Mesodermal cell (in vitro differentiated cells): Measurements from ENCODE around the gene ZNF544.

Source experiments
- H3K27ac ChIP-seq: 2 replicates; pipeline ENCODE4 v1.7.0; 2013; ENCODE audit warnings: mild to moderate bottlenecking, low read depth, low read length, moderate library complexity; ENCODE audit not compliant: severe bottlenecking
- H3K36me3 ChIP-seq: 2 replicates; pipeline ENCODE4 v1.7.1; 2013; ENCODE audit warnings: mild to moderate bottlenecking, low read length, moderate library complexity; ENCODE audit not compliant: control insufficient read depth, insufficient read depth
- H3K4me1 ChIP-seq: one replicate; pipeline ENCODE4 v1.7.1; 2013; ENCODE audit warnings: mild to moderate bottlenecking, low read length; ENCODE audit not compliant: insufficient read depth, control insufficient read depth, poor library complexity, severe bottlenecking
- H3K4me3 ChIP-seq: 2 replicates; pipeline ENCODE4 v1.7.0; 2013; ENCODE audit warnings: low read length, control low read depth, mild to moderate bottlenecking; ENCODE audit not compliant: insufficient read depth, poor library complexity, severe bottlenecking; ENCODE audit errors: extremely low read depth
- H3K9me3 ChIP-seq: 2 replicates; pipeline ENCODE4 v1.7.1; 2013; ENCODE audit warnings: mild to moderate bottlenecking, low read length, moderate library complexity; ENCODE audit not compliant: control insufficient read depth
- WGBS, 2 experiments: methylation state at CpG; one replicate each; pipeline ENCODE4 v1.1.5; 2013; ENCODE audit warnings: missing lambda C conversion rate in 2 of 2; ENCODE audit not compliant: insufficient coverage in 2 of 2; 5-methylcytosine and 5-hydroxymethylcytosine counted together

The ZNF544 gene

GRCh38 chr19:58212336-58213074 is 16.2 kb upstream of the ZNF544 start:
- Histone ChIP-seq H3K4me1 (no peaks in the 10 kb centered on the region), H3K4me3 (no peak overlapping the region), H3K9me3 (peaks cover 84% of the 10 kb centered on the region), H3K36me3 (peaks cover 71% of the 10 kb centered on the region), H3K27ac (no peak overlapping the region)
- WGBS, 2 experiments, result 92 to 96% methylated on average over 15 to 17 of the region's 17 CpGs

- WGBS, 2 experiments, result 100% methylated on average over 1 of the region's 1 CpG; no CpG with 5 or more reads in 1 of the 2 experiments
- Histone ChIP-seq H3K4me3 (no peak overlapping the region), H3K9me3 (peaks cover 85% of the 10 kb centered on the region), H3K36me3 (peaks cover 66% of the 10 kb centered on the region), H3K27ac (no peak overlapping the region), H3K4me1 (no peaks in the 10 kb centered on the region)
These were observed 15.7 kb upstream of the ZNF544 start for GRCh38 chr19:58213075-58213369.

- no peak overlapping the region for H3K4me3 ChIP-seq
- WGBS, 2 experiments, result 94 to 95% methylated on average over 33 of the region's 34 CpGs
- peaks cover 25% of the 10 kb centered on the region for H3K36me3 ChIP-seq
- H3K27ac ChIP-seq, result no peak overlapping the region
- no peaks in the 10 kb centered on the region for H3K4me1 ChIP-seq
- H3K9me3 ChIP-seq, result peaks cover 57% of the 10 kb centered on the region
These were observed 11.6 kb upstream of the ZNF544 start for GRCh38 chr19:58217069-58217481.

- 92 to 96% methylated on average over 22 of the region's 25 CpGs for WGBS, 2 experiments
- no peak overlapping the region for H3K27ac ChIP-seq
- H3K4me3 ChIP-seq, result no peak overlapping the region
- H3K9me3 ChIP-seq, result peaks cover 50% of the 10 kb centered on the region
- no peaks in the 10 kb centered on the region for H3K4me1 ChIP-seq
- peaks cover 18% of the 10 kb centered on the region for H3K36me3 ChIP-seq
These were observed 10.9 kb upstream of the ZNF544 start for GRCh38 chr19:58217607-58218391.

- Histone ChIP-seq H3K36me3 (peaks cover 8% of the 10 kb centered on the region), H3K9me3 (peaks cover 41% of the 10 kb centered on the region), H3K27ac (no peak overlapping the region), H3K4me1 (no peaks in the 10 kb centered on the region), H3K4me3 (no peak overlapping the region)
- 59 to 63% methylated on average over 7 to 8 of the region's 9 CpGs for WGBS, 2 experiments
These were observed 9.8 kb upstream of the ZNF544 start for GRCh38 chr19:58218899-58219298.

GRCh38 chr19:58227964-58228584 is 640 bp upstream of the ZNF544 start:
- H3K36me3 ChIP-seq, result peaks cover 36% of the 10 kb centered on the region
- no peaks in the 10 kb centered on the region for H3K4me1 ChIP-seq
- peak overlapping the region; percentile 66 for H3K4me3 ChIP-seq
- 16% methylated on average over 17 to 23 of the region's 23 CpGs for WGBS, 2 experiments
- H3K27ac ChIP-seq, result peak overlapping the region; percentile 77
- peaks cover 48% of the 10 kb centered on the region for H3K9me3 ChIP-seq

GRCh38 chr19:58229255-58229639 is 533 bp downstream of the ZNF544 start:
- Histone ChIP-seq H3K4me3 (peak overlapping the region; percentile 66), H3K36me3 (peaks cover 48% of the 10 kb centered on the region), H3K9me3 (peaks cover 48% of the 10 kb centered on the region), H3K27ac (peak overlapping the region; percentile 77), H3K4me1 (no peaks in the 10 kb centered on the region)
- 7 to 14% methylated on average over 7 to 9 of the region's 13 CpGs for WGBS, 2 experiments

- H3K36me3 ChIP-seq, result peaks cover 93% of the 10 kb centered on the region
- H3K4me3 ChIP-seq, result no peak overlapping the region
- 89 to 90% methylated on average over 6 to 10 of the region's 10 CpGs for WGBS, 2 experiments
- H3K9me3 ChIP-seq, result peaks cover 12% of the 10 kb centered on the region
- no peak overlapping the region for H3K27ac ChIP-seq
- H3K4me1 ChIP-seq, result no peaks in the 10 kb centered on the region
These were observed 8.6 kb downstream of the ZNF544 start for GRCh38 chr19:58237324-58237723.

GRCh38 chr19:58243351-58243750 is 14.6 kb downstream of the ZNF544 start:
- H3K4me3 ChIP-seq, result no peak overlapping the region
- H3K36me3 ChIP-seq, result peaks cover 99% of the 10 kb centered on the region
- no peak overlapping the region for H3K27ac ChIP-seq
- H3K4me1 ChIP-seq, result no peaks in the 10 kb centered on the region
- peaks cover 56% of the 10 kb centered on the region for H3K9me3 ChIP-seq
- WGBS, 2 experiments, result 95 to 100% methylated on average over 2 to 5 of the region's 6 CpGs

GRCh38 chr19:58248886-58249285 is 20.2 kb downstream of the ZNF544 start:
- no peak overlapping the region for H3K27ac ChIP-seq
- H3K4me1 ChIP-seq, result no peaks in the 10 kb centered on the region
- no peak overlapping the region for H3K4me3 ChIP-seq
- no CpG with 5 or more reads among the region's 3 CpGs for WGBS, 2 experiments
- H3K9me3 ChIP-seq, result peaks cover 88% of the 10 kb centered on the region
- H3K36me3 ChIP-seq, result peaks cover 99% of the 10 kb centered on the region
